Neural cell (in vitro differentiated cells): ENCODE data around the gene RASA4B.
"Not testable (repeated sequence)": the region's sequence is repeated elsewhere in the genome, so short reads cannot be mapped to it uniquely, and the experiment has no call there.

Source experiments
- RAD21 ChIP-seq: fragments of 450-650 bp; conservative IDR thresholded peaks from 2 replicates; pipeline ENCODE4 v1.6.1; 2014; ENCODE audit warnings: antibody characterized with exemption, mild to moderate bottlenecking, moderate library complexity
- SMC3 ChIP-seq: fragments of 450-650 bp; conservative IDR thresholded peaks from 2 replicates; pipeline ENCODE4 v1.6.1; 2014; ENCODE audit warnings: antibody characterized with exemption, mild to moderate bottlenecking, moderate library complexity; ENCODE audit not compliant: poor library complexity
- TAF1 ChIP-seq: IDR thresholded peaks from 2 replicates; pipeline ENCODE4 v1.6.1; 2012; ENCODE audit warnings: low read depth
- TF ChIP-seq, protein P1 (sequence below): fragments of 450-650 bp; IDR thresholded peaks from 2 replicates; pipeline ENCODE4 v1.5.1; 2014; ENCODE audit warnings: antibody characterized with exemption, mild to moderate bottlenecking, moderate library complexity; ENCODE audit not compliant: poor library complexity, severe bottlenecking

DNA sequence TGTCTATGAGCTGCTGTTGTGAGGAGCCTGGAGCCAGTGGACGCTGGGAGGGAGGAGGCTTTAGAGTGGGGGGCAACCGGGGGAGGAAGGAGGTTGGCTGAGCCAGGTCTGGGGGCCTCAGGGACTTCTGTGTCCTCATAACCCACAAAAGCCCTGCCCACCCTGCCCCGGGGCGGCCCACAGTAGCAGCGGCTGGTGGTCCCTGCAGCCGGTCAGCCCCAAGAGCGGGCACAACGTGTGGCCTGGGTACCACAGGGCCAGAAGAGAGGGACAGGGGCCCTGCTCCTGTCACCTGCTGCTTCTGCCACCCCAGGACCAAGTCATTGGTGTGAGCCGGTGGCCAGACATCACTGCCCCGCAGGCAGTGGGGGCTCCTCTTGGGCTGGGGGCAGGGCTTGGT is 35.6 kb downstream of the RASA4B start:
- TF ChIP-seq, protein P1, sequence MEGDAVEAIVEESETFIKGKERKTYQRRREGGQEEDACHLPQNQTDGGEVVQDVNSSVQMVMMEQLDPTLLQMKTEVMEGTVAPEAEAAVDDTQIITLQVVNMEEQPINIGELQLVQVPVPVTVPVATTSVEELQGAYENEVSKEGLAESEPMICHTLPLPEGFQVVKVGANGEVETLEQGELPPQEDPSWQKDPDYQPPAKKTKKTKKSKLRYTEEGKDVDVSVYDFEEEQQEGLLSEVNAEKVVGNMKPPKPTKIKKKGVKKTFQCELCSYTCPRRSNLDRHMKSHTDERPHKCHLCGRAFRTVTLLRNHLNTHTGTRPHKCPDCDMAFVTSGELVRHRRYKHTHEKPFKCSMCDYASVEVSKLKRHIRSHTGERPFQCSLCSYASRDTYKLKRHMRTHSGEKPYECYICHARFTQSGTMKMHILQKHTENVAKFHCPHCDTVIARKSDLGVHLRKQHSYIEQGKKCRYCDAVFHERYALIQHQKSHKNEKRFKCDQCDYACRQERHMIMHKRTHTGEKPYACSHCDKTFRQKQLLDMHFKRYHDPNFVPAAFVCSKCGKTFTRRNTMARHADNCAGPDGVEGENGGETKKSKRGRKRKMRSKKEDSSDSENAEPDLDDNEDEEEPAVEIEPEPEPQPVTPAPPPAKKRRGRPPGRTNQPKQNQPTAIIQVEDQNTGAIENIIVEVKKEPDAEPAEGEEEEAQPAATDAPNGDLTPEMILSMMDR: not testable (repeated sequence)
- TF ChIP-seq RAD21, SMC3, TAF1: not testable (repeated sequence)
